Measurements from ENCODE around the gene CMSS1.

Gene CMSS1

GRCh38 chr3:100111728-100112127 is 294.1 kb downstream of the CMSS1 start:
- no peak overlapping the region for H3K27ac ChIP-seq
- no peak for DNase-seq (ENCODE audit: low read depth, low spot score)

GRCh38 chr3:100113723-100114412 is 296.2 kb downstream of the CMSS1 start:
- DNase-seq (ENCODE audit: low read depth, low spot score): peak; percentile 20
- no peak overlapping the region for H3K27ac ChIP-seq

- no peak for DNase-seq (ENCODE audit: low read depth, low spot score)
- no peak within 1 kb of the TSS for H3K27ac ChIP-seq
These were observed 296.9 kb downstream of the CMSS1 start, which contains the start of gene FILIP1L for GRCh38 chr3:100114413-100115030. TSS of gene FILIP1L (minus strand) at chr3:100114501.

- H3K27ac ChIP-seq: no peak overlapping the region
- no peak for DNase-seq (ENCODE audit: low read depth, low spot score)
These were observed 299.4 kb downstream of the CMSS1 start for GRCh38 chr3:100117093-100117492.

GRCh38 chr3:100120012-100120411 is 302.4 kb downstream of the CMSS1 start:
- no peak overlapping the region for H3K27ac ChIP-seq
- no peak for DNase-seq (ENCODE audit: low read depth, low spot score)

GRCh38 chr3:100120693-100121092 is 303.0 kb downstream of the CMSS1 start:
- H3K27ac ChIP-seq: no peak overlapping the region
- DNase-seq (ENCODE audit: low read depth, low spot score): no peak

- H3K27ac ChIP-seq: no peak overlapping the region
- no peak for DNase-seq (ENCODE audit: low read depth, low spot score)
These were observed 304.7 kb downstream of the CMSS1 start for GRCh38 chr3:100122321-100122720.

GRCh38 chr3:100123112-100123511 is 305.4 kb downstream of the CMSS1 start:
- no peak for DNase-seq (ENCODE audit: low read depth, low spot score)

GRCh38 chr3:100124201-100124761 is 306.6 kb downstream of the CMSS1 start:
- H3K27ac ChIP-seq: no peak overlapping the region
- no peak for DNase-seq (ENCODE audit: low read depth, low spot score)

More at GRCh38 chr3:100123112-100123511, 305.4 kb downstream of the CMSS1 start:
- H3K27ac ChIP-seq: no peak overlapping the region

- no peak for DNase-seq (ENCODE audit: low read depth, low spot score)
- no peak overlapping the region for H3K27ac ChIP-seq
These were observed 307.7 kb downstream of the CMSS1 start for GRCh38 chr3:100125161-100125938.

- no peak for DNase-seq (ENCODE audit: low read depth, low spot score)
- no peak overlapping the region for H3K27ac ChIP-seq
These were observed 310.1 kb downstream of the CMSS1 start for GRCh38 chr3:100127792-100128191.

GRCh38 chr3:100128565-100128964 is 310.9 kb downstream of the CMSS1 start:
- H3K27ac ChIP-seq: no peak overlapping the region
- DNase-seq (ENCODE audit: low read depth, low spot score): no peak

GRCh38 chr3:100129941-100130340 is 312.3 kb downstream of the CMSS1 start:
- H3K27ac ChIP-seq: no peak overlapping the region
- DNase-seq (ENCODE audit: low read depth, low spot score): no peak

- DNase-seq (ENCODE audit: low read depth, low spot score): no peak
- no peak overlapping the region for H3K27ac ChIP-seq
These were observed 313.6 kb downstream of the CMSS1 start for GRCh38 chr3:100131241-100131640.

- no peak for DNase-seq (ENCODE audit: low read depth, low spot score)
- no peak overlapping the region for H3K27ac ChIP-seq
These were observed 319.3 kb downstream of the CMSS1 start for GRCh38 chr3:100136921-100137320.

GRCh38 chr3:100140976-100141375 is 323.3 kb downstream of the CMSS1 start:
- no peak for DNase-seq (ENCODE audit: low read depth, low spot score)
- no peak overlapping the region for H3K27ac ChIP-seq

GRCh38 chr3:100141586-100141985 is 323.9 kb downstream of the CMSS1 start:
- H3K27ac ChIP-seq: no peak overlapping the region
- no peak for DNase-seq (ENCODE audit: low read depth, low spot score)

- H3K27ac ChIP-seq: no peak overlapping the region
- no peak for DNase-seq (ENCODE audit: low read depth, low spot score)
These were observed 326.7 kb downstream of the CMSS1 start for GRCh38 chr3:100144255-100144866.

- no peak overlapping the region for H3K27ac ChIP-seq
- DNase-seq (ENCODE audit: low read depth, low spot score): no peak
These were observed 331.5 kb downstream of the CMSS1 start for GRCh38 chr3:100149130-100149529.

- no peak for DNase-seq (ENCODE audit: low read depth, low spot score)
- H3K27ac ChIP-seq: no peak overlapping the region
These were observed 332.2 kb downstream of the CMSS1 start for GRCh38 chr3:100149713-100150415.

Measured in epithelial cell of prostate (primary cell).